ENCODE measurements around the gene FTCD.

DNA sequence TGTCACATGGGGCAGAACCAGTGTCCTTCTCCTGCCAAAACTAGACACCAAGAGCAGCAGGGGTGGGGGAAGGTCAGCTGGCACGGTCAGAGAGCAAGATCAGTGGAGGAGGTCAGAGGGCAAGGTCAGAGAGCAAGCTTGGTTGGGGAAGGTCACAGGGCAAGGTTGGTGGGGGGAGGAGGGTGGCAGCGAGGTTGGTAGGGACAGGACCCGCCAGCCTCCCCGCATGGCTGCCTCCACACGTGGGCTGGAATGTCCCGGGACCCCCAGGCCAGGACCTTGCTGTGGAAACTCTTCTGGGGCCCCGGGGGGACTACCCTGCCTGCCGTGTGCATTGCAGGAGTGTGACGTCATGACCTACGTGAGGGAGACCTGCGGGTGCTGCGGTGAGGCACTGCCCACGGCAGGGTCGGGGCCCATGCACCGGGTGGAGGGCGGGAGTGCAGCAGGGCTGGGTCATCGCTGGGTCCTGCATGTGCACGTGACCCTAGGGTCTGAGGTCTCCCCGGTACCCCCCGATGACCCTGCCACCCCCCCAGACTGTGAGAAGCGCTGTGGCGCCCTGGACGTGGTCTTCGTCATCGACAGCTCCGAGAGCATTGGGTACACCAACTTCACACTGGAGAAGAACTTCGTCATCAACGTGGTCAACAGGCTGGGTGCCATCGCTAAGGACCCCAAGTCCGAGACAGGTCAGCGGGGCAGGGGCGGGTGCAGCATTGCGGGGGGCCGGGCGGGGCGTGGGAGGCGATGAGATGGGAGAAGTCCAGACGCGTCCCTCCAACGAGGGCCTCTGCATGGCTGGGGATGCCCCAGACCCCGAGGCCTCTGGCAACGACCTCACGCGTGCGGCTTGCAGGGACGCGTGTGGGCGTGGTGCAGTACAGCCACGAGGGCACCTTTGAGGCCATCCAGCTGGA is 30.2 kb downstream of the FTCD start:
- TF ChIP-seq CTCF (IDR thresholded peaks at IDR 0.05), result no peak
- no peak for TF ChIP-seq POLR2A (IDR thresholded peaks at IDR 0.05)

Data from uterus (tissue), 2 donors.